Retinal pigment epithelial cell (primary cell): ENCODE measurements around the gene ETFB.
"Not testable (repeated sequence)": the region's sequence is repeated elsewhere in the genome, so short reads cannot be mapped to it uniquely, and the experiment has no call there.

Experiments used
- DNase-seq: peaks from one replicate; pipeline ENCODE4 v3.0.0-alpha.2; 2010; ENCODE audit warnings: low read depth
- H3K4me3 ChIP-seq: 2 replicates; pipeline ENCODE4 v1.5.1; 2011; ENCODE audit warnings: mild to moderate bottlenecking, low read length, control low read depth, moderate library complexity
- TF ChIP-seq, protein P1 (sequence below): conservative IDR thresholded peaks from 2 replicates; pipeline ENCODE4 v1.5.1; 2011; ENCODE audit warnings: low read depth, low read length, control low read depth, inconsistent platforms

The ETFB gene

DNA sequence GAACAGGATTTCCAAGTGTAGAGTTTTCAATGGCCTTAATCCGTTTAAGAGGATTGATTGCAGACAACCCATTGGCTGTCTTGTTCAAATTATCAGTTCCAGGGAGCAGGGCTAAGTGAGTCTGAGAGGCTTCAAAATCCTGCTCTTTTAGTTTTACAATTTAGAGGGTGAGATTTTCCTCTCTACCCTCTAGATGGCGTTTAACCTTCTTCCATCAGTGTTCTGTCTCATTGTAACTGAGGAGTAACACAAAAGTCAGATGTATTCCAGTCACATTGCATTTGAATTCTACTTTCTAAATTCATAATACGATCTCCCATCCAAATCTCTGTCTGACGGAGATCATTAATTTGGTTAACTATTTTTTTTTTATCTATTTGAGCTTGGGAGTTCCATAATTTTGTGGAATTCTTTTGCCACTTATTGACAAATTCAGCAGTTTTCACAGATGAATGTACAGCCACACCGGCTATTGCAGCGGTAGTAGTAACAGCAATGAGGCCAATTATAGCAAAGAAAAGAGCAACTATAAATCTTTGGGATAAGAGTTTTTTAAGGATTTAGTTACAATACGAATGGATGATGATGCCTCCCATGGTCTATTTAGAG is 32.0 kb upstream of the ETFB start:
- DNase-seq, result no peak
- H3K4me3 ChIP-seq, result no peak overlapping the region
- TF ChIP-seq, protein P1, sequence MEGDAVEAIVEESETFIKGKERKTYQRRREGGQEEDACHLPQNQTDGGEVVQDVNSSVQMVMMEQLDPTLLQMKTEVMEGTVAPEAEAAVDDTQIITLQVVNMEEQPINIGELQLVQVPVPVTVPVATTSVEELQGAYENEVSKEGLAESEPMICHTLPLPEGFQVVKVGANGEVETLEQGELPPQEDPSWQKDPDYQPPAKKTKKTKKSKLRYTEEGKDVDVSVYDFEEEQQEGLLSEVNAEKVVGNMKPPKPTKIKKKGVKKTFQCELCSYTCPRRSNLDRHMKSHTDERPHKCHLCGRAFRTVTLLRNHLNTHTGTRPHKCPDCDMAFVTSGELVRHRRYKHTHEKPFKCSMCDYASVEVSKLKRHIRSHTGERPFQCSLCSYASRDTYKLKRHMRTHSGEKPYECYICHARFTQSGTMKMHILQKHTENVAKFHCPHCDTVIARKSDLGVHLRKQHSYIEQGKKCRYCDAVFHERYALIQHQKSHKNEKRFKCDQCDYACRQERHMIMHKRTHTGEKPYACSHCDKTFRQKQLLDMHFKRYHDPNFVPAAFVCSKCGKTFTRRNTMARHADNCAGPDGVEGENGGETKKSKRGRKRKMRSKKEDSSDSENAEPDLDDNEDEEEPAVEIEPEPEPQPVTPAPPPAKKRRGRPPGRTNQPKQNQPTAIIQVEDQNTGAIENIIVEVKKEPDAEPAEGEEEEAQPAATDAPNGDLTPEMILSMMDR, result peak; percentile 66

DNA sequence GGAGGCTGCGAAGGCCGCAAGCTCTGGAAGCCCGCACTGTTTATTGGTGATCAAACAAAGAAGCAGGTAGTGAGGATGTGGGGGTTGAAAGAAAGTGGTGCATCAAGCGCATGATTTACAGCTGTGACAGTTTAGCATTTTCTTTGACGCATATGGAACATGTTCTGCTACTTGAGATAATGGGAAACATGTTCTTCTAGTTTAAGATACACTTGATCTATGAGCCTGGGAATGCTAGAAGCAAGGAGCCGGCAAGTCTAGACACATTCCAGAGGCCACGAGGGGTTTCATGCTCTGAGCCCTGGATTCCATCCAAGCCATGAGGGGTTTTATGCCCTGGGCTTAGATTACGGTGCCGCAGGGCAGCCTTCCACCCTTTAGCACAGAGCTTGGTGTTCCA is 31.3 kb upstream of the ETFB start:
- H3K4me3 ChIP-seq, DNase-seq: not testable (repeated sequence)

DNA sequence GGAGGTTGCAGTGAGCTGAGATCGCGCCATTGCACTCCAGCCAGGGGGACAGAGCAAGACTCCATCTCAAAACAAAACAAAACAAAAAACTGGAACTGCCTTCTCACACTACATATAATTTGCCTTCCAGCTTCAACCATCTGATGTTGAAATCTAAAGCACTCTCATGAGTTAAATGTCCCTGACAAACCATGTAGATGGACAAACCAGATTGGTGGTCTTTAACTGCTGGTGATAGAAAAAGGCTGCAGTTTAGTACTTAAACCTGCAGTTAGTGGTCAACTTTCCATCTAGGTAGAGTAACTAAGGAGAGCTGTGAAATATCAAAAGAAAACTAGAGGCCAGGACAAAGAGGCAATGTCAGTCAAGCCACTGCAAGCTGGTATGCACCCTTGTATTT is 30.0 kb upstream of the ETFB start:
- TF ChIP-seq, protein P1, result no peak
- no peak for DNase-seq
- H3K4me3 ChIP-seq, result no peak overlapping the region

DNA sequence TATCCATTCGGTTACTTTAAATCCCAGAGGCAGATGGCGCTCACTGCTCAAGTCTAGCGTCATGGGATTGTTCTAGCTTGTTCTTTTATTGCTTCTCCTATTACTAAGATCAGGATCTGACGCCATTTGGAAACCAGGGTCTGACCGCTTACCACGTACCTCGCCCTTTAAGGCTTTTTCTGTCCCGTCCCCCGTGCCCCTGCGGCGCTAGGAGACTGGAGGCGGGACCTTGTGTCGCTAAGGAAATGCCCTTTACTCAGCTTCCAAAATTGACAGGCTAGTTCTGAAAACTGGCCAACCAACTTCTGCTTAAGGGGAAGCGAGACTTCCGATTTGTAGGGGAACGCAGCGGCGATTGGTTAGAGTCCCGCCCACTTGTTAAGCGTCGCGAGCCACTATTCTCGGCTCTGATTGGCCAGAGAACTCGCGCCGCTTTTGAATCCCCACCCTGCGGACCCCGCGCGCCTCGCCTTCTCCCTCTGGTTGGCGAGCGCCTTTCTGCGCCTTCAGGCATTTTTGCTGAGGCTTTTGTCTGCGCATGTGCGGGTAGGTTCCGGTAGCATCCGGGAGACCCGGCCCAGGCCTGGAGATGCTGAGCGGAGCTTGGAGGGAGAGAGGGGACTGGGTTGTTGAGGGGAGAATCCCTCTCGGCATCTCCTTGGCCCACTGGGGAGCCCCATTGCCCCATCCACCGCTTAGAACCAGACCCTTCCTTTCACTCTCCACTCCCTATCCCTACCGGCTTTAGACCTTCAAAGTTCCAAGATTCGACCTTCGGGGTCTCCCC is 28.1 kb upstream of the ETFB start:
- TF ChIP-seq, protein P1, result no peak
- DNase-seq, result peak; percentile 94
- H3K4me3 ChIP-seq, result peak overlapping the region; percentile 55

DNA sequence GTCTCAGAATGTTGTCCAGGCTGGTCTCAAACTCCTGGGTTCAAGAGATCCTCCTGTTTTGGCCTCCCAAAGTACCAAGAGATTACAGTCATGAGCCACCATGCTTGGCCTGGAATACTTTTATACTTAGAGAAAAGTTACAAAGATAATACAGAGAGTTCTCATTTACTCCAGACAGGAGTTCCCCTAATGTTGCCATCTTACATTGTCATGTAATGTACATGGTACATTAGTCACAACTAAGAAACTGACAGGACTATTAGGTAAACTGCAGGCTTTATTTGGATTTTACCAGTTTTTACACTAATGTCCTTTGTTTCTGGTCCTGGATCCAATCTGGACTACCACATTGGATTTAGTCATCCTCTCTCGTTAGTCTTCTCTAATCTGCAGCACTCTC is 26.5 kb upstream of the ETFB start:
- no peak for DNase-seq
- no peak overlapping the region for H3K4me3 ChIP-seq
- TF ChIP-seq, protein P1, result no peak

DNA sequence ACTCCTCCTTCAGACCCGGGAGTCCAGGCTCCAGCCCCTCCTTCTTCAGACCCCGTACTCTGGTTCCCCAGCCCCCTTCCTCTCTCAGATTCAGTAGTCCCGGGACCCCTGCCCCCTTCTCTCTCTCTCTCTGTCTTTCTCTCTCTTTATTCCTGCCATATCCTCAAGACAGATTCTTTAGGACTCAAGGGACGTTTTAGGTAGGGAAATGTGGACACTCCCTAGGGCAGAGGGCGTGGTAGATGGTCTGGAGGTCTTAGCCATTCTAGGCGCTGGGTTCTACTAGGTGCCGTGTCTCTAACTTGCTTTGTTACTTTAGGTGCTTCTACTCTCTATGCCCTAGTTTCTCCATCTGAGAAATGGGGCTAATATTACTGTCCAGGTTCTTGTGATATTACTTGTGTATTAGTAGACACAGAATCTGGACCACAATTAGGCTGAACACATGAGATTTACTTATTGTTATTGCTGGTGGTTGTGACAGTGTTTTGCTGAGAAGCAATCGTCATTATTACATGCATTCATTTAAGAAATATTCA is 25.0 kb upstream of the ETFB start:
- no peak for DNase-seq
- no peak overlapping the region for H3K4me3 ChIP-seq

DNA sequence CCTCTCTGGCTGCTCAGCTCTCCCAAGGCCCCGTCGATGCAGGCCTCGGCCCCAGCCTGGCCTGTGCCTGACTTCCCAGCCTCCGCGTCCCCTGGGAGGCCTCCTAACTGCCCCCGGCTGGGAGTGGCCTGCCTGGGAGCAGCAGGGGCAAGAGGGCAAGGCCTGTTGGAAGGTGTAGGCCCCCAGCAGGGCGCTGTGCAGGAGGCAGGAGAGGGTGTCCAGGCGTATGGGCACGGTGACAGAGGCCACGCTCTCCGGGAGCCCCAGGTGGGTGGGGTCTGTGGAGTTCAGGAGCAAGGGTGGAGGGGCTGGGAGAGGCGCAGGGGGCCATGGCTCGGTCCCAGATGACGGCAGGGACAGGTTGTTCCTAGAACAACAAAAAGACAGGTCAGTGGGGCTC is 23.0 kb upstream of the ETFB start:
- no peak overlapping the region for H3K4me3 ChIP-seq
- TF ChIP-seq, protein P1, result no peak
- no peak for DNase-seq

More for the DNA sequence above, 25.0 kb upstream of the ETFB start:
- TF ChIP-seq, protein P1, result no peak
